Measurements from ENCODE around the gene NFIA. TPM values are rescaled to one million over a fixed set of nuclear protein-coding genes. Genes with fewer than 3 reads are reported as not detected.
"Not testable (repeated sequence)": the region's sequence is repeated elsewhere in the genome, so short reads cannot be mapped to it uniquely, and the experiment has no call there.

Gene NFIA
- polyA plus RNA-seq, 1 donor = 22.8 TPM

DNA sequence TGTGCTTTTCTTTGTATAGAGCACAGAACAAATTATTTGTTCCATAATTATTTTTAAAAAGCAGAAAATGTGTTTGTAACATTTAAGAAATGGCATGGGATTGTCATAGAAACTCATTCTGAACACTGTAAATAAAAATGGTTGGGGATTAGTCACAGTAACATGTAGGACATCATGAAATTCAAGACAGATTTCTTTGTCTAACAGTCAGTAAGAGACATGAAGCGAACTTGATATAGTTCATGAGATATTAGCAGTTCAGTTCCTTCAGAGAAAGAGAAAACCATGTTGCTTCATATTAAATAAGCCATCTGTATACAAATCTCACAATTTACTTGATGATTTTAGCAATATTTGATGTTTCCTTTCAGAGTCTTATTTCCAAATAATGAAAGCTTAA, 19.7 kb downstream of the NFIA start:
- DNase-seq (ENCODE audit: low read depth) = no peak

DNA sequence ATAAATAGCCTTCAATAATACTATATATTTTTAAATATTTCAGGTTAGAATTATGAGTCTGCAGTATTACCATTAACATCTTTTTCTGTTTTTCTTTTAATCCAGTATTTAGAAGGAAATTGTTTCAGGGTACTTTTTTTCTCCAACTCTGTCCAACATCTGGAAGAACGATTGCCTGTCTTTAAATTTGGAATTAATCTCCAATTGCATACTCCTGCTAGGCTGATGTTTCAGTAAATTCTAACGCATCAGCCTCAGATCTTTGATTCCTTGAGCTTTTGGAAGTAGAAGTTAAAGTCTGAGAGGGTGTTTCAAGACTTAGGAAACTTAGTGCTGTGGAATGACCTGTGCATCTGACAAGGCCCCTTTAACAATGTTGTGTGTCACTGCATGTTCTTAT, 20.3 kb downstream of the NFIA start:
- no peak for DNase-seq (ENCODE audit: low read depth)

DNA sequence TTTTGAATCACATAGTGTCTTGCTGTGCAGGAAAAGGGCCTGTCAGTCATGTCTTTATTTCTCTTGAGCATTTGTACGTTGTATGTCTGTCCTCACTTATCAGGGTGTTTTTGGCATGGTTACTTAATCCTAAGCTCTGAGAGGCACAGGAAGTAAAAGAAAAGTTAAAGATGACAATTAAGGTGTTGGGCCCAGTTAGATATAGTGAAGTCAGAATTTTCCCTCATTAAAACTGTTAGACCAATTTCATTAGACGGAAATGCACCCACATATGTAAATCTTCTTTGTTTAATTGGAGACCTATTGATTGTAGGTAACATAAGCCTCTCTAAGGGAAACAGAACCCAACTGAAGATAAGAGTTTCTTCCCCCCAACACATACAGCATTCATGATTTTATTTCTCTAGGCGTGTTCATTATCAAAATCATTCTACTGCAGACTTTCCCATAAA, 21.9 kb downstream of the NFIA start:
- no peak for DNase-seq (ENCODE audit: low read depth)

DNA sequence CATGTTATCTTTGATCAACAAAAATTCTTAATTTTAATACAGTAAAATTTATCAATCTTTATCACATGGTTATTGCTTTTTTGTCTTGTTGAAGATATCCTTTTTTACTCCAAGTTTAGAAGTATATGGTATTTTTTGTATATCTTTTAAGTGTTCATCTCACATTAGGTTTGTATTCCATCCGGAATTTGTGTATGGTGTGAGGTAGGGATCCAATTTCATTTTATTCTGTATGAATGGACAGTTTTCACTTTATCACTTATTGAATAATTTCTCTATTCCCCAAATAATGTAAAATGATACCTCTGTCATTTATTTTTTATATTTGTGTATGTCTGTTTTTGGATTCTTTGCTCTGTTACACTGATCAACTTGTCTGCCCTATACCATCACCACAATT, 25.3 kb downstream of the NFIA start:
- DNase-seq (ENCODE audit: low read depth) = no peak

DNA sequence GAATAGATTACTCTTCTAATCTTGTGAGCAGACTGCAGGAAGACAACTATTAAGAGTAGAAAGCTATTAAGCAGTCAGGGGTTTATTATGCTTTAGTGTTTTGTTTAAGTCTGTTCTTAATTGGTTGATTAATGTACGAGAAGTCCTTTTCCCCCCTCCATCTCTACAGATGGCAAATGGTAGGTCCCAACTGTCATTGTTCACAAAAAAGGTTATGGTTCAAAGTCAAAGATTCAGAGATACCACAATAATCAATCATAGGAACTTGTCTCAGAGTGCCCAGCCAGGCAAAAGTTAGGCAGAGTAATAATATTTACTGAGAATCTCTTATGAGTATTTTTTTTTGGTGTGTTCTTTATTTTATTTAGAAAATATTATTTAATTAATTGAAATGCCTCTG, 26.8 kb downstream of the NFIA start:
- DNase-seq (ENCODE audit: low read depth) = no peak

DNA sequence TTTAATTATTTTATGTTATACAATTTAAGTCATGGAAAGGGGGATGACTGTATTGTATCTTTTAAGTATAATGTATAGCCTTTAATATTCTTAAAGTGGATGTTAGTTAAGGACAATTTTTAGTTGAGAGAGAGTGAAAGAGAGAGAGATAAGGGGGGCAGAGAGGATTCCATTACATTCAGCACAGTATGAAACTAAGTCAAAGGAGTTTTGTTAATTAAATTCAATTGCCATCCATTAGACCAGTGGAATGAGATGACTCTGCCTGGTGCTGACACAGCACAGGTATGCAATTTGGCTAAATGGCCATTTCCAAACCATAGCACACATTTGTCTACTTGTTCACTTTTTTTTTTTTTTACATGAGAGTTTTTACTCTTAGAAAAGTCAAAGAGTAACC, 27.5 kb downstream of the NFIA start:
- DNase-seq (ENCODE audit: low read depth) = no peak

DNA sequence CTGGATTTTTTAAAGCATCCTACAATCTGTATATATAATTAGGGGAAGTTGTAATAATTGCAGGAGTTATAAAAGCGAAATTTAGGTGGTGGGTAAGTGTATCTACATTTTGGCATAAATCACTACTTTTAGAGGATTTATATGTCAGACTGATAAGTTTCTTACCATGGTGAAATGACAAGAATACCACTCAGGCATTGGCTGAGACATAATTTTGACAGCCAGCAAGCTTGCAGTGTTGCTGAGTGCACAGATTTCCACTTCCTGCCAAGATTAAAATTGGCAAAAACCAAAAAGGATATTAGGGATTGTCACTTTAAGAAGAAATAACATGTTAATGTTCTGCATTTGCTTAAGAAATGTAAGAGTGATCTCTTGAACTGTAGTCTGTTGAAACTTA, 28.2 kb downstream of the NFIA start:
- DNase-seq (ENCODE audit: low read depth) = no peak

DNA sequence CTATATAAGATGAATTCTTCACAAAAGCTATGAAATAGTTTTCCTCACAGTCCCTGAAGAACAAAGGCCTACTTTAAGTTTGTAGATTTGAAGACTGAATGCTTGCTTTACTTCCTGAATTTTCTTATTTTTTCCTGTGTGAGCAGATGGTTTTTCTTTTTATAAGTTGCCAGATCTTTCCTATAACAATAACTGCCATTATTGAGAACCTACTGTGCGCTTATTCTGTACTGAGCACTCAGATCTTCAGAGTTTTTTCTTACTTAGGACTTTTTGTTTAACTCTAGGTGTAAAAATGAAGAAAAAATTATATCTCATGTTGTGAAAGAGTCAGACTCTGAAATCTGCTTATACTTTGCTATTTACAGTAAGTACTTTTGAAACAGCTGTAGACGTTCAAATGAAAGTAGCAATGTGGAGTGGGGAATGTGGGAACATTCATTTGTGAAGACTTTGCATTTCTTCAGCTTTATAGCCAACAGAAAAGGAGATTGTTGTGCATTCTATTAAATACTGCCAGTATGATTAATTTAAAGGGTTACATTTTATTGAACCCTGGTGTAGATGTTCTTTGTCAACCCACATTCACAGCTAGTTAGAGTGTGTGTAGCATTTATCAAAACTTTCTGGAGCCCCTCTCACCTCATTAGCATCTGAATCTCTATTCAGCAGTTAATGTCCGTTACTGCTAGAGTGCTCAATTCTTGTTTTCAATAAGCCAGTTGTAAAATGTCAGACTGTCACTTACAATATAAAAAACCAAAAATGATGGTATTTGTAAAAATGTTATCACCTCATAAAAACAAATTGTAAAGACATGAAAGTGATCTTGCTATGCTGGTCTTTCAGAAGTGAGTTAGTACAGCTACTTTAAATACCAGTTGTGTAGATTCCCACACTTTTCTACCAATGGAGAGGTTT, 29.0 kb downstream of the NFIA start:
- DNase-seq (ENCODE audit: low read depth) = no peak

DNA sequence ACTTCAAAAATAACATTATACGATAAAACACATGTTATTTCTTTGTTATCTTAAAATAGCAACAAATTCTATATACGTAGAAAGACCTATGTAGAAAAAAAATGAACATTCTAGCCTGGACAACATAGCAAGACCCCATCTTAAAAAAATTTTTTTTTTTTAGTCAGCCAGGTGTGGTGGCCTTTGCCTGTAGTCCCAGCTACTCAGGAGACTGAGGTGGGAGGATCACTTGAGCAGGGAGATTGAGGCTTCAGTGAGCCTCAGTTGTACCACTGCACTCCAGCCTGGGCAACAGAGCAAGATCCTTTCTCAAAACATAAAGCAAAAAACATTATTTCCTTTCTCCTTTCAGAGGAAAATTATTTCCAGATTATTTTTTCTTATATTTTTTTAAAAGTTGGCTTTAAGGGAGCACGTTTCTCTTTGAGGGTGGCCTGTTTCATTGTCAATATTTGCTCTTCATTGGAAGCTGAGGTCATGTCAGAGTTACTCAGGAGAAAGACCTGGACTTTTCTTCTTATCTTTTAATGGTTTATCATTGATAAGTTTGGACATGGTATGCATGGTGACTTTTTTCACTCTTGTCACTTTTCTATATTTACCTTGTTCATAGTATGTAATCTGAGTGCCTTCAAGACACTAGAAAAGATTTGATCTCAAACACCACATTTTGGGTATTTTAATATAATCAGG, 32.0 kb downstream of the NFIA start:
- DNase-seq (ENCODE audit: low read depth) = no peak

DNA sequence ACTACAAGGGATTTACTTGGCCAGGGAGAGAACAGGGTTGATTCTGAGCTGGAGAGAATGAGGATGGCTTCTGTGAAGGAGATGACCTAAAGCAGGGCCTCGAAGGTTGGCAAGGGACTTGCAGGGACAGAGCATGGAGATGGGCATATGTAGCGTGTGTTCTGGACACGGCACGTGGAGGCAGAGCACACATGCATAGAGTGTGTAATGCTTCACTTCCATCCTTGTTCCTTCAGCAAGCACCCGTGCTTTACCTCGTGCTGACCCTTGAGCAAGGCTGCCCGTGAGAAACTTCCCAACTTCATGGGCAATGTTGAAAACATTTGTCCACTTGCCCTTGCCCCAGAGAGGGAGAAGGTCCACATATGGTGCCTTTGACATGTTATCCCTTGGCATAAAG, 33.1 kb downstream of the NFIA start:
- no peak for DNase-seq (ENCODE audit: low read depth)

DNA sequence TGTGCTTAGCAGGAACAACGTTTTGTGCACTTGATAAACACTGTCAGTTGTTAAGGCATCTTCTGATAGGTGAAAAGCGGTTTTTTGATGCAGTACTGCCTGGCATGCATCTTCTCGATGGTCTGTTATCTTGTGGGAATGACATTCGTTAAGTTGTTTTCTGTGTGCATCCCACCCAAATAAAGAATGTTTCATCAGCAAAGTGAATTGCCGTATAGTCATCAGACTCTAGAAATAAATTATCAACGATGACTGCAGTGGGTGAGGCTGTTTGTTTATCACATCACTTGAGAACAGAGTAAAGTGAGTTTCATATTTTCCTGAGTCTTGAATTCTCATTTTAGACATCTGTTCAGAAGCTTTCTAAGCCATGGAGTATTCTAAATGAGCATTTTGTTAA, 34.1 kb downstream of the NFIA start:
- DNase-seq (ENCODE audit: low read depth) = no peak

DNA sequence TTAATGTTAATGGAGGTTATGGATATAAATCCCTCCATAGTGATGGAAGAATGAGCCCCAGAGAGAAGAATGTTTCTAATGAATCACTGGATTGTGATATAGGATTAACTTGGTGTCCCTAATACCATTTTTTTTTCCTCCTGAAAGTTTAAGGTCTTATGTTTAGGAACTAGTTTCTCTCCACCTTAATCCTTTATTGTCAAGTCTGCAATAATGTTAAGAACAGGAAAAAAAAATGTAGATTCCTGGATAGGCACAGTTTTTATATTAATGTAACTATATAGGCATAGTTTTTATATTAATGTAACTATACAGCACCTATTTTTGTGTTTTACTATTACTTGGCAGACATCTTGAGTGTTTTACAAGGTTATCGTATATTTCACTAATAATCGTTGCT, 34.9 kb downstream of the NFIA start:
- no peak for DNase-seq (ENCODE audit: low read depth)

DNA sequence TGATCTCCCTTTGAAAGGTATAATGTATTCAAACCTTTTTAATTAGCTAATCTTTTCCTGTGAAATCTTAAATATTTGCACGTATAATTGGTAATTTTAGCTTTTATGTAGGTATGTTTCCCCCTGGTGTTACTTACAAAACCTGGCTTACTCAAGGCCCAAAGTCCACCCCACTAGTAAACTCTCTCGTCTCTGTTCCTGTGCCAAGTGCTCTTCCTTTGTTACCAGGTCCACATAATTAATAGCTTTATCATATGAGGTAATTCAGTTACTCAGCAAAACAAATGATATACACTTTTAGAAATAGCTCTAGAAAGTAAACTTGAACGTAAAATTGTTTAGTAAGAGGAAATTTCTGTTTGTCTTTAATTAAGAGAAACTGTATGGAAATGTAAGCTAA, 36.7 kb downstream of the NFIA start:
- no peak for DNase-seq (ENCODE audit: low read depth)

DNA sequence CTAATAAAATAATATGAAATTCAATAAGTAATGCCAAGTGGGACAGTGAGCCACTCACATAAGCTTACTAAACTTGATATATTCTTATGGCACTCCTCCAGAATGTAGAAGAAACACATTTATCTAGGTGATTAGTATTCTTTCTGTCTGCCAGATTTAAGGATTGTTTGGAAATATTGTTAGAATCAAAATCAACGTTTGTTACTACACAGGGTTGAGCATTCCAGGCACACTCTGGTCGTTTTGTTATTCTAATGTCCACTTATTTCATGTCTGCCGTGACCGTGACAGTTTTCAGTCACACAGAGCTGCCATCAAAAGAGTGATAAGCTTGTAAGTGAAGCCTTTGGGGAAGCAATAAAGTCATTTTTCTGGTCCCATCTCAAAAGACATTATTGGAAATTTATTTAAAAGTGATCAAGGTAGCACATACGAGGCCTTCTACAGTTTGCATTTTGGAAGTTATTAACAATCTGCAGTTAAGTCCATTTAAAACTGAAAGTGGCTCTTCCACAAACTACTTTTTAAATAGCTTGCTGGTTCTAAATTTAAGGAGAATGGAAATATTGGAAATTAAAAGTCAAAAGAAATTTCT, 38.0 kb downstream of the NFIA start:
- no peak for DNase-seq (ENCODE audit: low read depth)

DNA sequence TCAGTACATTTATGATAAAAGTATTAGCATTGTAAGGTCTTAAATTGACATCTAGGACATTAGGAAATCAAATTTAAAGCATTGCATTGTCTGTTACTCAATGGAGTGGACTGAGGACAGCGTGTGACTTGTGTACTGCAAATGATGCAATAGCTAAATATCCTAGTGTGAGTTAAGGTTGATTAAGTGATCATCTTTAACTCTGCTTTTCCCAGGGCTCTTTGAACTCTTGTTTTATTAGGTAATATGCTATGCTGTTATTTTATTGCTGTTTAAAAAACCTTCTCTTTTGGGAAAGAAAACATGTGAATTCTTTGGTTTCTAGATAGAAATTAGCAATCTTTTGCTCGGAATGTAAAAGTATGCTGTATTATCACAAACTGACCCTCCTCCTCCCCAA, 38.6 kb downstream of the NFIA start:
- no peak for DNase-seq (ENCODE audit: low read depth)

DNA sequence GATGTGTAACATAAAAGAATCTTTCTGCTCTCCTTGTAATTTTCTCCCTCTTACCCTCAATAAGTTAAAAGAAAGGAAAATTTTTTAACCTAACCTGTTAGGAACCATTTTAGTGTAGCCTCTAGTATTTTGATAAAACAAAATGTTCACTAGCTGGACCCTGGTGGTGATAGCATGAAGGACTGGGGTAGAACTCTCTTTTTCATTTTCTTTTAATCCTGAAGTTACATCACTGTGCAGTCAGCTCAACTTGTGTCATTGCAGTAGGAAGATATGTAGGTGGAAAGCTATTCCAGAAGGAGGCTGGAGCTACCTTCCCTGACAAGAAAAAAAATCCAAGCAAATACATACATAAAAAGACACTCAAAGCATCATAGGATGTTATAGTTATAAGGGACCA, 39.3 kb downstream of the NFIA start:
- no peak for DNase-seq (ENCODE audit: low read depth)

DNA sequence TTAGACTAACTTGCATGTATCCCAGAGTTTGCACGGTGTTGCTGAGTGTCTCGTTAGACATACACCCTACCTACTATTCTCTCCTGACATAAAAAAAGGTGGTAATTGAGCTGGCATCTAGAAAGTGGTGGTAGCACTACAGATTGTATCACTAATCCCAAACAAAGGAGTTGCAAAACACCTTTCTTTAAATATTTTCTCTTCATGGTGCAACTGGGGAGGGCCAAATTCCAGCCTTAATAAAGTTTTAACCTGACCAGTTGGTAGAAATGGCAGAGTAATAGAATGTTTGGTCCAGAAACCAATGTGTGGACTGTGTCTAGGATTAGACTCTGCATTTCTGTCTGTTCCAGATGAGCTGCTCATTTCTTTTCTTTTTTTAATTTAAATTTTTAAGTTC, 40.0 kb downstream of the NFIA start:
- DNase-seq (ENCODE audit: low read depth) = no peak

DNA sequence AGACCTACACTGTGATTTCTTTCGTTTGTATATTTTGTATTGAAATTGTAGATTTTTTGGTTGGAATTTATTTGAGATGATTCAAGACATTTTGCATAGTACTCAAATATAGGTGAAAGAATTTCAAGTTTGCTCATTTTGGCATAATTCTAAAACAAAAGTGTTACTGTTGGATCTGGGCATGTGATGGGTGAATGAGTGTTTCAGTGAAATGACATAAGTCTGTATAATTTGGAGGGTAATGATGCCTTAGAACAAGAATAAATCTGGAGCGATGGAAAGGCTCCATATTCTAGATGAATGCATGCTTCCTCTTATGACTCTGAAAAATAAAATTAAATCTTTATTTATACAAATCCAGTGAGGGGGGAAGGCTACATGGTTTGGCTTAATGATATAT, 41.0 kb downstream of the NFIA start:
- DNase-seq (ENCODE audit: low read depth) = no peak

DNA sequence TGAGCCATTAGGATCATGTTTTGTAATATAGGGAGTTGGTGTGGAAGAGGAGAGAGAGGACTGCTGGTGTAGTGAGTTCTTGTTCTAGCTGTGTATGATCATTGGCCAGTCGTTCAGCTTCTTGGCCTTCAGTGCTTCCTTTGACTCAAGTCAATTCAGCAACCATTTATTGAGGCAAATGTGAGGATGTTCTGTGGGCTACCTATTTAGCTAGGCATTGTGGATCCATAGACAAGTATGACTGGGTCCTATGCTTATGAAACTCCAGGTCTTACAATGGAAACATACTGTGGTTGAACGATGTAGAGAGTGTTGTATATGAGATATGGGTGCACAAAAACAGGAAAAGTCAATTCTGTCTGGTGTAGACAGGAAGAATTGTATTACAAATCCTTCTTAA, 41.7 kb downstream of the NFIA start:
- no peak for DNase-seq (ENCODE audit: low read depth)

DNA sequence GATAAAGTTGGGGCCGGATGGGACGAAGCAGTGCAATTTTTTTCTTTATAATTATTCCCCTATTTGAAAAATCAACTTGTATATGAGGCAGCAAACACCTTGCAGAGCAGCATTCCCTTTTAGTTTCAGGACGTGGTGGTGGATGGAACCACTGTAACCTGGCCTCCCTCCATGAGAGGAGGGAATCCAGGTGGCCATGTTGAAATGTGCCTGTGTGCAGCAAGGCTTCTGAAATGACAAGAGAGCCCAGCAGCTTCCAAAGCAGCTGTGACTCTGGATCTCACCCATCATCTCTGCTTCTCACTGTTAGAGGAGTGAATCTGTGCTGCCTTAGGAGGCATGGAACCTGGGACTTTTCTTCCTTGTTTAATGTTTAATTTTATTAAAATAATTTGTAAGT, 42.3 kb downstream of the NFIA start:
- DNase-seq (ENCODE audit: low read depth) = no peak

DNA sequence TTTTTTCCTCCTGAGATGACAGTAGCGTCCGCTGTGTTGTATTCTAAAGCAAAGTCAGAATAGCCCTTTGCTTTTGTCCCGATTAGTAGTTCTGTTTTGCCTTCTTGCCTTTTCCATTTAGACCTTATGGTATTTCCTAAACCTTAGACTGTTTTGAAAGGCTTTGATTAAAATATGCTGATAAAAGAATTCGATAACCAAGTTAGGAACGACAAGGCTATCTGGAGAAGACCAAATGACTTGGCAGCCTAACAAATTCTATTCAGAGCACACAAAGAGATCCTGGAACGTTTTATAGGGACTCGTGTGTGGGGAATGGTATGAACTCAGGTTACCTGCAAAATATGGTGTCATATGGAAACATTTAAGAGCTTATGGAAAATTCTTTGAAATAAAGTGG, 42.9 kb downstream of the NFIA start:
- no peak for DNase-seq (ENCODE audit: low read depth)

DNA sequence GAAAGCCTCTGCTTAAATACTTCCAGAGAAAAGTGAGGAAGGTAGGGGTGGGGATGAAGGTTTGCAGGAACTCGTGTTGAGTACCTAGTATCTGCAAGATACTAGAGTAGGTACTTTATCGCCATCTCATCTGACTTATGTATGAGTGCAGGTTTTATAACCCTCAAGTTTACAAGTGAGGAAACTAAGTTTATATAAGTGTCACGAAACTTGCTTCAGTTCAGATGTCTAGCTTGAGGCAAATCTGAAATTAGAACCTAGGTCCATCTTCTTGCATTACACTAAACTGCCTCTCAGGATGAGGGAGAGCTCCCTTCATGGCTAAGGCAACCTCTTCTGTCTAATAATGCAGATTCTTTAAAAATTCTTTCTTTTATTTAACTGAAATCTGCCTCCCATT, 43.5 kb downstream of the NFIA start:
- DNase-seq (ENCODE audit: low read depth) = no peak

DNA sequence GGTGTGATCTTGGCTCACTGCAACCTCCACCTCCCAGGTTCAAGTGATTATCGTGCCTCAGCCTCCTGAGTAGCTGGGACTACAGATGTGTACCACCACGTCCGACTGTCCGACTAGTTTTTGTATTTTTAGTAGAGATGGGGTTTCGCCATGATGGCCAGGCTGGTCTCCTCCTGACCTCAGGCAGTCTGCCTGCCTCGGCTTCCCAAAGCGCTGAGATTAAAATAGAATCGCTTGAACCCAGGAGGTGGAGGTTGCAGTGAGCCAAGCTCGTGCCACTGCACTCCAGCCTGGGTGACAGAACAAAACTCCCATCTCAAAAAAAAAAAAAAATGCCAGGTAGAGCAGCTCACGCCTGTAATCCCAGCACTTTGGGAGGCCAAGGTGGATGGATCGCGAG, 44.5 kb downstream of the NFIA start:
- not testable (repeated sequence) for DNase-seq (ENCODE audit: low read depth)

Data from forelimb muscle (tissue), 1 donor.